Measurements from ENCODE around the gene TCTN1.

DNA sequence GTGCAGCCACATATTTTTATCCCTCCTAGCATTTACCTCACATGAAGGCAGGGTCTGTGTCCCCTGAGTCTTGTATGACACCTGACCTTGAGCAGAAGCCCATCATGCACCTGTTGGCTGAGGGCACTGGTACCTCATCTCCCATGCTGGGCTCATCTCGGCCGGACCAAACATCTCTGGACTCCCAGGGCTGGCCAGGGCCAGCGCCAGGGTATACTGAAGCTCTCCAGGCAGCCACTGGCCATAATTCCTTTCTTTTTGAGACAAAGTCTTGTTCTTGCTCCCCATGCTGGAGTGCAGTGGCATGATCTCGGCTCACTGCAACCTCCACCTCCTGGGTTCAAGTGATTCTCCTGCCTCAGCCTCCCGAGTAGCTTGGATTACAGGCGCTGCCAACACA lies 53.0 kb downstream of the TCTN1 start:
- TF ChIP-seq, protein P1, sequence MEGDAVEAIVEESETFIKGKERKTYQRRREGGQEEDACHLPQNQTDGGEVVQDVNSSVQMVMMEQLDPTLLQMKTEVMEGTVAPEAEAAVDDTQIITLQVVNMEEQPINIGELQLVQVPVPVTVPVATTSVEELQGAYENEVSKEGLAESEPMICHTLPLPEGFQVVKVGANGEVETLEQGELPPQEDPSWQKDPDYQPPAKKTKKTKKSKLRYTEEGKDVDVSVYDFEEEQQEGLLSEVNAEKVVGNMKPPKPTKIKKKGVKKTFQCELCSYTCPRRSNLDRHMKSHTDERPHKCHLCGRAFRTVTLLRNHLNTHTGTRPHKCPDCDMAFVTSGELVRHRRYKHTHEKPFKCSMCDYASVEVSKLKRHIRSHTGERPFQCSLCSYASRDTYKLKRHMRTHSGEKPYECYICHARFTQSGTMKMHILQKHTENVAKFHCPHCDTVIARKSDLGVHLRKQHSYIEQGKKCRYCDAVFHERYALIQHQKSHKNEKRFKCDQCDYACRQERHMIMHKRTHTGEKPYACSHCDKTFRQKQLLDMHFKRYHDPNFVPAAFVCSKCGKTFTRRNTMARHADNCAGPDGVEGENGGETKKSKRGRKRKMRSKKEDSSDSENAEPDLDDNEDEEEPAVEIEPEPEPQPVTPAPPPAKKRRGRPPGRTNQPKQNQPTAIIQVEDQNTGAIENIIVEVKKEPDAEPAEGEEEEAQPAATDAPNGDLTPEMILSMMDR (IDR thresholded peaks at IDR 0.05; ENCODE audit: insufficient read depth, low read length, poor library complexity, severe bottlenecking) = no peak
- TF ChIP-seq EZH2phosphoT487 (conservative IDR thresholded peaks at IDR 0.05; ENCODE audit: low read length) = no peak
